GM23338 (cell line): Measurements from ENCODE around the gene IRAK2. TPM values are rescaled to one million over a fixed set of nuclear protein-coding genes. Genes with fewer than 3 reads are reported as not detected.

Experiments
- ATAC-seq: fragments of 200-7000 bp; cut with Tn5 transposase; 3 replicates; pipeline ENCODE4 v1.9.1; 2020
- DNase-seq: peaks from one replicate; pipeline ENCODE4 v3.0.0-alpha.2; 2015; ENCODE audit warnings: low spot score
- H2AFZ ChIP-seq: fragments of 200-600 bp; sonication (generic); 2 replicates; pipeline ENCODE4 v1.8.0; 2016; ENCODE audit warnings: antibody characterized with exemption, mild to moderate bottlenecking, moderate library complexity
- H3F3A ChIP-seq: fragments of 200-600 bp; sonication (generic); replicated peaks from 2 replicates; pipeline ENCODE4 v1.8.0; 2017; ENCODE audit warnings: antibody characterized with exemption, mixed run types, low read depth
- H3K27ac ChIP-seq: fragments of 200-600 bp; sonication (generic); 2 replicates; pipeline ENCODE4 v1.6.1; 2016; ENCODE audit warnings: low read depth
- H3K27me3 ChIP-seq: fragments of 200-600 bp; sonication (generic); 2 replicates; pipeline ENCODE4 v1.8.0; 2016; ENCODE audit warnings: mild to moderate bottlenecking, mixed run types, moderate library complexity; ENCODE audit not compliant: insufficient read depth
- H3K36me3 ChIP-seq: fragments of 200-600 bp; sonication (generic); 2 replicates; pipeline ENCODE4 v1.8.0; 2016; ENCODE audit warnings: mild to moderate bottlenecking; ENCODE audit not compliant: insufficient read depth
- H3K4me1 ChIP-seq: fragments of 200-600 bp; sonication (generic); 2 replicates; pipeline ENCODE4 v1.8.0; 2016; ENCODE audit warnings: mild to moderate bottlenecking, moderate library complexity; ENCODE audit not compliant: insufficient read depth
- H3K4me2 ChIP-seq: fragments of 200-600 bp; sonication (generic); 2 replicates; pipeline ENCODE4 v1.7.1; 2017; ENCODE audit warnings: mixed run types
- H3K4me3 ChIP-seq: fragments of 200-600 bp; sonication (generic); 2 replicates; pipeline ENCODE4 v1.6.1; 2016; ENCODE audit warnings: mixed run types
- H3K79me2 ChIP-seq: fragments of 200-600 bp; sonication (generic); replicated peaks from 2 replicates; pipeline ENCODE4 v1.8.0; 2017; ENCODE audit warnings: mild to moderate bottlenecking; ENCODE audit not compliant: insufficient read depth
- H3K9me2 ChIP-seq: fragments of 200-600 bp; sonication (generic); 2 replicates; pipeline ENCODE4 v1.8.0; 2017; ENCODE audit not compliant: insufficient read depth
- H4K20me1 ChIP-seq: fragments of 200-600 bp; sonication (generic); replicated peaks from 2 replicates; pipeline ENCODE4 v1.8.0; 2017; ENCODE audit warnings: mild to moderate bottlenecking; ENCODE audit not compliant: insufficient read depth
- H3K27ac Mint-ChIP-seq: 2 replicates; pipeline ENCODE4 v1.8.0; 2020; ENCODE audit warnings: inconsistent platforms, mild to moderate bottlenecking, moderate library complexity, mixed read lengths
- H3K27me3 Mint-ChIP-seq: 3 replicates; pipeline ENCODE4 v1.8.0; 2022; ENCODE audit warnings: low read depth, mild to moderate bottlenecking, moderate library complexity, mixed read lengths, inconsistent platforms; ENCODE audit not compliant: insufficient read depth, poor library complexity
- H3K36me3 Mint-ChIP-seq: 3 replicates; pipeline ENCODE4 v1.8.0; 2021; ENCODE audit warnings: low read depth, mild to moderate bottlenecking, inconsistent platforms, moderate library complexity, mixed read lengths
- H3K4me1 Mint-ChIP-seq: 3 replicates; pipeline ENCODE4 v1.8.0; 2020; ENCODE audit warnings: mild to moderate bottlenecking, inconsistent platforms, mixed read lengths
- H3K4me3 Mint-ChIP-seq: 3 replicates; pipeline ENCODE4 v1.8.0; 2021; ENCODE audit warnings: moderate library complexity, mild to moderate bottlenecking, inconsistent platforms, mixed read lengths
- H3K9me3 Mint-ChIP-seq: 3 replicates; pipeline ENCODE4 v1.8.0; 2020; ENCODE audit warnings: moderate library complexity, mild to moderate bottlenecking, inconsistent platforms, mixed read lengths
- ETS1 ChIP-seq: IDR thresholded peaks from 2 replicates; pipeline ENCODE4 v1.6.1; 2016; ENCODE audit warnings: antibody characterized with exemption
- EZH2 ChIP-seq: fragments of 200-600 bp; sonication (generic); IDR thresholded peaks from one replicate; pipeline ENCODE4 v1.8.0; 2017; ENCODE audit warnings: antibody characterized with exemption, mild to moderate bottlenecking, low read depth; ENCODE audit not compliant: unreplicated experiment
- EZH2phosphoT487 ChIP-seq: fragments of 200-600 bp; sonication (generic); IDR thresholded peaks from one replicate; pipeline ENCODE4 v1.8.1; 2018; ENCODE audit warnings: antibody characterized with exemption; ENCODE audit not compliant: unreplicated experiment
- JUNB ChIP-seq: IDR thresholded peaks from one replicate; pipeline ENCODE4 v1.6.1; 2016; ENCODE audit warnings: antibody characterized with exemption; ENCODE audit not compliant: unreplicated experiment
- POLR2AphosphoS5 ChIP-seq: IDR thresholded peaks from 2 replicates; pipeline ENCODE4 v1.6.1; 2016; ENCODE audit warnings: antibody characterized with exemption, low read depth
- ZNF114 ChIP-seq: fragments of 250-450 bp; sonication (Bioruptor Pico); IDR thresholded peaks from 2 replicates; pipeline ENCODE4 v1.5.0; 2020; ENCODE audit warnings: mild to moderate bottlenecking, moderate library complexity
- ZNF331 ChIP-seq: fragments of 250-450 bp; sonication (Bioruptor Pico); IDR thresholded peaks from 2 replicates; pipeline ENCODE4 v1.5.0; 2020; ENCODE audit warnings: low read depth, mild to moderate bottlenecking, moderate library complexity
- ZNF462 ChIP-seq: fragments of 250-450 bp; sonication (Bioruptor Pico); IDR thresholded peaks from 2 replicates; pipeline ENCODE4 v1.5.0; 2020; ENCODE audit warnings: mild to moderate bottlenecking, moderate library complexity
- polyA plus RNA-seq: library from polyadenylated mRNA; unstranded; fragments of >200 nt; fragmentation: Nextera tagmentation; extraction: Ambion mirVana; gene quantifications from 2 replicates; pipeline ENCODE4 v1.2.1, GENCODE V29; 2016
- total RNA-seq: library from RNA; depleted of rRNA; stranded (reverse); fragments of >200 nt; shearing (Covaris generic); gene quantifications from 2 replicates; pipeline ENCODE4 v1.2.3, GENCODE V29; 2014
- TF ChIP-seq, protein P1 (sequence below): IDR thresholded peaks from one replicate; pipeline ENCODE4 v1.6.1; 2018; ENCODE audit warnings: antibody characterized with exemption; ENCODE audit not compliant: unreplicated experiment

IRAK2 gene
- total and polyA plus RNA-seq, 2 experiments from 2014 or later, result 0.37 to 1.4 TPM

DNA sequence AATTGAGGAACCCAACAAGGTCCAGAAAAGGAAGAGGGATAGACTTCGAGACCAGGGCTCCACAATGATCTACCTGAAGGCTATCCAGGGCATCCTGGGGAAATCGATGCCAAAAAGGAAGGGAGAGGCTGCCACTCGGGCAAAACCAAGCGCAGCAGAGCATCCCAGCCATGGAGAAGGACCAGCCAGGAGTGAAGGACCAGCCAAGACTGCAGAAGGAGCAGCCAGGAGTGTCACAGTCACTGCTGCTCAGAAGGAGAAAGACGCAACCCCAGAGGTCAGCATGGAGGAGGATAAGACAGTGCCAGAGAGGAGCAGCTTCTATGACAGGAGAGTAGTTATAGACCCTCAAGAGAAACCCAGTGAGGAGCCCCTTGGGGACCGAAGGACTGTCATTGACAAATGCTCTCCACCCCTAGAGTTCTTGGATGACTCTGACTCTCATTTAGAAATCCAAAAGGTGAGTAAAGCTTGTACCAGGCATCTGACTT is 95.5 kb downstream of the IRAK2 start:
- DNase-seq (no peak), ATAC-seq (no peak)
- Mint-ChIP-seq H3K9me3 (peaks cover 3% of the 10 kb centered on the region; the same call in 1 of the 3 replicates), H3K27ac (no peak overlapping the region), H3K27me3 (peaks cover 1% of the 10 kb centered on the region), H3K36me3 (peaks cover 56% of the 10 kb centered on the region), H3K4me3 (no peak overlapping the region), H3K4me1 (peaks cover 11% of the 10 kb centered on the region)
- H3K79me2 ChIP-seq, result peaks cover 42% of the 10 kb centered on the region
- TF ChIP-seq ZNF114 (CRISPR knock-in tag), result no peak
- no peak for TF ChIP-seq POLR2AphosphoS5
- no peak for TF ChIP-seq ZNF462 (CRISPR knock-in tag)
- no peak for TF ChIP-seq ETS1
- H3K4me1 ChIP-seq, result no peaks in the 10 kb centered on the region
- no peak overlapping the region for H3K4me2 ChIP-seq
- peaks cover 11% of the 10 kb centered on the region for H3K36me3 ChIP-seq
- no peak overlapping the region for H3K4me3 ChIP-seq
- H3K9me2 ChIP-seq, result no peaks in the 10 kb centered on the region
- H3K27ac ChIP-seq, result no peak overlapping the region
- H3K27me3 ChIP-seq, result no peaks in the 10 kb centered on the region
- H4K20me1 ChIP-seq, result no peaks in the 10 kb centered on the region; the same call in 1 of the 2 replicates
- H3F3A ChIP-seq, result no peaks in the 10 kb centered on the region
- H2AFZ ChIP-seq, result no peak overlapping the region

DNA sequence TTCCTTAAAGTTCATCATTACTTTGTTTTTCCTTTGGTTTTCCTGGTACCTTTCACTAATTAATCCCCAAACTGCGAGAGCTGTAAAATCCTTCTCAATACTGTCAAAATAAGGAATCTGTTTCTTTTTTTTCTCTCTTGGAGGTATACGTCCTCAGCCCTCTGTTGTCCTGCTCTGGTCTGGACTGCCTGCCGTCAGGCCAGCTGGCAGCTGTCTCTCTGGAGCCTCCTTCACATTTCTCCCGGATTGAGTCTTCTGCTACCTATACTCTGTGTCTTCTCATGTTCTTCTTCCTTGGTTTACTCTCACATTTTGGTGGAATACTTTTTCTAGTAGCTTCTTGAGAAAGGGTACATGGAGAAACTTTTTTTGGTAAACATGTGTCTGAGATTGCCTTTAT is 97.3 kb downstream of the IRAK2 start:
- H3K27ac ChIP-seq, result no peak overlapping the region
- DNase-seq (no peak), ATAC-seq (no peak)
- Mint-ChIP-seq H3K4me1 (peaks cover 11% of the 10 kb centered on the region), H3K36me3 (peaks cover 48% of the 10 kb centered on the region), H3K9me3 (no peaks in the 10 kb centered on the region), H3K27me3 (no peaks in the 10 kb centered on the region), H3K27ac (no peak overlapping the region), H3K4me3 (no peak overlapping the region)
- H3K4me2 ChIP-seq, result no peak overlapping the region
- no peak overlapping the region for H3K4me3 ChIP-seq
- H3K9me2 ChIP-seq, result no peaks in the 10 kb centered on the region
- no peak overlapping the region for H2AFZ ChIP-seq
- peaks cover 50% of the 10 kb centered on the region for H3K79me2 ChIP-seq
- no peaks in the 10 kb centered on the region for H3K27me3 ChIP-seq
- peaks cover 11% of the 10 kb centered on the region for H3K36me3 ChIP-seq
- H3F3A ChIP-seq, result no peaks in the 10 kb centered on the region
- H4K20me1 ChIP-seq, result no peaks in the 10 kb centered on the region; the same call in none of the 2 replicates
- H3K4me1 ChIP-seq, result no peaks in the 10 kb centered on the region
- TF ChIP-seq ZNF331, result no peak
- TF ChIP-seq EZH2, result no peak
- no peak for TF ChIP-seq POLR2AphosphoS5
- TF ChIP-seq, protein P1, sequence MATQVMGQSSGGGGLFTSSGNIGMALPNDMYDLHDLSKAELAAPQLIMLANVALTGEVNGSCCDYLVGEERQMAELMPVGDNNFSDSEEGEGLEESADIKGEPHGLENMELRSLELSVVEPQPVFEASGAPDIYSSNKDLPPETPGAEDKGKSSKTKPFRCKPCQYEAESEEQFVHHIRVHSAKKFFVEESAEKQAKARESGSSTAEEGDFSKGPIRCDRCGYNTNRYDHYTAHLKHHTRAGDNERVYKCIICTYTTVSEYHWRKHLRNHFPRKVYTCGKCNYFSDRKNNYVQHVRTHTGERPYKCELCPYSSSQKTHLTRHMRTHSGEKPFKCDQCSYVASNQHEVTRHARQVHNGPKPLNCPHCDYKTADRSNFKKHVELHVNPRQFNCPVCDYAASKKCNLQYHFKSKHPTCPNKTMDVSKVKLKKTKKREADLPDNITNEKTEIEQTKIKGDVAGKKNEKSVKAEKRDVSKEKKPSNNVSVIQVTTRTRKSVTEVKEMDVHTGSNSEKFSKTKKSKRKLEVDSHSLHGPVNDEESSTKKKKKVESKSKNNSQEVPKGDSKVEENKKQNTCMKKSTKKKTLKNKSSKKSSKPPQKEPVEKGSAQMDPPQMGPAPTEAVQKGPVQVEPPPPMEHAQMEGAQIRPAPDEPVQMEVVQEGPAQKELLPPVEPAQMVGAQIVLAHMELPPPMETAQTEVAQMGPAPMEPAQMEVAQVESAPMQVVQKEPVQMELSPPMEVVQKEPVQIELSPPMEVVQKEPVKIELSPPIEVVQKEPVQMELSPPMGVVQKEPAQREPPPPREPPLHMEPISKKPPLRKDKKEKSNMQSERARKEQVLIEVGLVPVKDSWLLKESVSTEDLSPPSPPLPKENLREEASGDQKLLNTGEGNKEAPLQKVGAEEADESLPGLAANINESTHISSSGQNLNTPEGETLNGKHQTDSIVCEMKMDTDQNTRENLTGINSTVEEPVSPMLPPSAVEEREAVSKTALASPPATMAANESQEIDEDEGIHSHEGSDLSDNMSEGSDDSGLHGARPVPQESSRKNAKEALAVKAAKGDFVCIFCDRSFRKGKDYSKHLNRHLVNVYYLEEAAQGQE, result no peak
- TF ChIP-seq JUNB, result no peak
- TF ChIP-seq EZH2phosphoT487, result no peak
